Measurements from ENCODE around the gene KLHL29. TPM values are rescaled to one million over a fixed set of nuclear protein-coding genes. Genes with fewer than 3 reads are reported as not detected.

The KLHL29 gene
- total RNA-seq, 2 donors from 2014 or later: 2.0 to 2.9 TPM

- Histone ChIP-seq H3K9me3 (no peaks in the 10 kb centered on the region), H3K27me3 (no peaks in the 10 kb centered on the region), H3K4me3 (no peak overlapping the region), H3K36me3 (no peaks in the 10 kb centered on the region), H3K27ac (no peak overlapping the region), H3K9ac (ENCODE audit: low read depth in 2 of 2, low read length in 2 of 2) (no peak overlapping the region), H3K4me1 (no peaks in the 10 kb centered on the region)
- no peak for DNase-seq
- TF ChIP-seq CTCF (IDR thresholded peaks at IDR 0.05): no peak
- intact Hi-C loops (cut with DNase I): loop anchor here (10.0 kb wide), 1 partner anchor 175 kb away; the partner anchor contains the start of gene KLHL29
Observed at GRCh38 chr2:23559561-23560239, 174.7 kb downstream of the KLHL29 start.

GRCh38 chr2:23561088-23561487 lies 176.1 kb downstream of the KLHL29 start:
- Histone ChIP-seq H3K9ac (ENCODE audit: low read depth in 2 of 2, low read length in 2 of 2) (no peak overlapping the region), H3K9me3 (no peaks in the 10 kb centered on the region), H3K4me1 (no peaks in the 10 kb centered on the region), H3K27ac (no peak overlapping the region), H3K36me3 (no peaks in the 10 kb centered on the region), H3K27me3 (no peaks in the 10 kb centered on the region), H3K4me3 (no peak overlapping the region)
- DNase-seq: no peak
- no peak for TF ChIP-seq CTCF (IDR thresholded peaks at IDR 0.05)
- intact Hi-C loops (cut with DNase I): loop anchor here (10.0 kb wide), 1 partner anchor 176 kb away; the partner anchor contains the start of gene KLHL29

GRCh38 chr2:23561544-23561943 lies 176.6 kb downstream of the KLHL29 start:
- H3K27me3 ChIP-seq: no peaks in the 10 kb centered on the region
- H3K4me3 ChIP-seq: no peak overlapping the region
- no peak for DNase-seq
- no peaks in the 10 kb centered on the region for H3K36me3 ChIP-seq
- no peaks in the 10 kb centered on the region for H3K9me3 ChIP-seq
- no peaks in the 10 kb centered on the region for H3K4me1 ChIP-seq
- TF ChIP-seq CTCF (IDR thresholded peaks at IDR 0.05): no peak
- intact Hi-C loops (cut with DNase I): loop anchor here (10.0 kb wide), 1 partner anchor 177 kb away; the partner anchor contains the start of gene KLHL29
- no peak overlapping the region for H3K9ac ChIP-seq (ENCODE audit: low read depth in 2 of 2, low read length in 2 of 2)
- no peak overlapping the region for H3K27ac ChIP-seq

- DNase-seq: no peak
- H3K27ac ChIP-seq: no peak overlapping the region
- H3K4me1 ChIP-seq: no peaks in the 10 kb centered on the region
- intact Hi-C loops (cut with DNase I): loop anchor here (10.0 kb wide), 1 partner anchor 177 kb away; the partner anchor contains the start of gene KLHL29
- no peaks in the 10 kb centered on the region for H3K27me3 ChIP-seq
- no peaks in the 10 kb centered on the region for H3K9me3 ChIP-seq
- H3K36me3 ChIP-seq: no peaks in the 10 kb centered on the region
- H3K4me3 ChIP-seq: no peak overlapping the region
- TF ChIP-seq CTCF (IDR thresholded peaks at IDR 0.05): no peak
- H3K9ac ChIP-seq (ENCODE audit: low read depth in 2 of 2, low read length in 2 of 2): no peak overlapping the region
Observed at GRCh38 chr2:23562143-23562542, 177.2 kb downstream of the KLHL29 start.

GRCh38 chr2:23563151-23563550 lies 178.2 kb downstream of the KLHL29 start:
- Histone ChIP-seq H3K9me3 (no peaks in the 10 kb centered on the region), H3K4me3 (no peak overlapping the region), H3K4me1 (no peaks in the 10 kb centered on the region), H3K27ac (no peak overlapping the region), H3K9ac (ENCODE audit: low read depth in 2 of 2, low read length in 2 of 2) (no peak overlapping the region), H3K27me3 (no peaks in the 10 kb centered on the region), H3K36me3 (no peaks in the 10 kb centered on the region)
- TF ChIP-seq CTCF (IDR thresholded peaks at IDR 0.05): no peak
- DNase-seq: no peak
- intact Hi-C loops (cut with DNase I): loop anchor here (10.0 kb wide), 1 partner anchor 178 kb away; the partner anchor contains the start of gene KLHL29

Measured in colonic mucosa (tissue), 4 donors.